Fibroblast of skin of abdomen (primary cell): ENCODE data around the gene GDF10.

ENCODE experiments used
- DNase-seq: peaks from one replicate; pipeline ENCODE4 v3.0.0-alpha.2; 2013

Gene GDF10

GRCh38 chr10:47317251-47317650 lies 17.3 kb downstream of the GDF10 start:
- no peak for DNase-seq

GRCh38 chr10:47318706-47319105 lies 18.7 kb downstream of the GDF10 start:
- no peak for DNase-seq

DNA sequence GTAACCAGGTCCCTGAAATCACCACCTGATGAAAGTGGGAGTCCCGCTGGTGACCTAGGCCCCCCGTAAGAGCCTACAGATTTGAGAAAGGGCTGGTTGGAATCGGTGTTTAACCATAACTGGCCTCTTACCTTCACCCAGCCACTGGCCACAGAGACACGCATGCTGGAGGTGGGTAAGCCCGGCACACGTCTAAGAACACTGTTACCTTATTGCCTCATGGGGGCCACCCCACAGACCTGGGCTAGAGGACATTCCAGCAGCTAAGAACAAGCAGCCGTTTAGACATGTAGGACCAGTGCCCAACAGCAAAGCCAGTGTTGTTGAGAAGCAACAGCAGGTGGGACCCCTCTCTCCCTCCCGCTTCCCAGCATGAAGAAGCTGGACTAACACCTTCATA lies 19.8 kb downstream of the GDF10 start:
- no peak for DNase-seq

DNA sequence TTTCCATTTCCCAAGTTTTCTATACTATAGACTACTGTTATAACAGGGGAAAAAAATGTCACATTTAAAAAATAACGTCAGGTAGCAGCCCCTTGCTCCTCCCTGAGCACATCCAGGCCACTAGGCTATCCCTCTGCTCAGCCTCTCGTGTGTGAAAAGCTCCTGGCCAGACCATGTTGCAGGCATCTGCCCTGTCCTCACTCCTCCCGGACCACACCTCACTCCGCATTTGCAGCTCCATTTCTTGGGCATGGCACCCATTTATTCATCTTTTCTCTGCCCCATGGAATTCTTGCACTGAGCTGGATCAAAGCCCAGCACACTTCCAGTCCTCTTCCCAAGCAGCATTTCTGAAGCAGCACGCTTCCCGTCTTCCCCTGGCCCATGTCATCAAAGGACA lies 20.8 kb downstream of the GDF10 start:
- no peak for DNase-seq

DNA sequence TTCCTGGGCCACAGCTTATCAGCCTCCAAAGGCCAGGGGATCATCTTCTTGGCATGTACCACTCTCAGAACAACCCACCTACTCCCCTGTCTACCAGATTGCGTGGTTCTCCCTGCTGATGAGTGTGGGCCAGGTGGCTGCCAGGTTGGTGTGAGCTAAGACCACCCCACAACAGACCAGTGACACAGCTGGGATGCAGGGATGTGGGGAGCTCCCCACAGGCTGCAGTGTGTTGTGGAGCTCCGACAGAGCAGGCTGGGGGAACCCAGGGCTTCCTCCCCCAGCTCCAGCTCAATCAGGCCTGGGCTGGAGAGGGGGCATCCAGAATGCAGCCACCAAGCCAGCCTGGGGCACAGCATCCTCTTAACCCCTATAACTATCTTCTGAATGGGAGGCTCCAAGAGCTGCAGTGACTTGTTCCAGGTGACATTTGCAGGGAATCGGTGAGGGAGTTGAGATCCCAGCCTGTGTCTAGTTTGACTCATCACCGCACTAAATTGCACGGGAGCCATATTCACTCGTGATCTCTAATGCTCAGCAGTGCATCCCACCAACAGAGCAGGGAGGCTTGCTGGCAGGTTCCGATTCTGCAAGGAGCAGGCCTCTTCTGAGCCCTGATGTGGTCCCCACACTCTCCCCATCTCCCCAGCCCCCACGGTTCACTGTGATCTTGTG lies 21.7 kb downstream of the GDF10 start:
- DNase-seq, result no peak

DNA sequence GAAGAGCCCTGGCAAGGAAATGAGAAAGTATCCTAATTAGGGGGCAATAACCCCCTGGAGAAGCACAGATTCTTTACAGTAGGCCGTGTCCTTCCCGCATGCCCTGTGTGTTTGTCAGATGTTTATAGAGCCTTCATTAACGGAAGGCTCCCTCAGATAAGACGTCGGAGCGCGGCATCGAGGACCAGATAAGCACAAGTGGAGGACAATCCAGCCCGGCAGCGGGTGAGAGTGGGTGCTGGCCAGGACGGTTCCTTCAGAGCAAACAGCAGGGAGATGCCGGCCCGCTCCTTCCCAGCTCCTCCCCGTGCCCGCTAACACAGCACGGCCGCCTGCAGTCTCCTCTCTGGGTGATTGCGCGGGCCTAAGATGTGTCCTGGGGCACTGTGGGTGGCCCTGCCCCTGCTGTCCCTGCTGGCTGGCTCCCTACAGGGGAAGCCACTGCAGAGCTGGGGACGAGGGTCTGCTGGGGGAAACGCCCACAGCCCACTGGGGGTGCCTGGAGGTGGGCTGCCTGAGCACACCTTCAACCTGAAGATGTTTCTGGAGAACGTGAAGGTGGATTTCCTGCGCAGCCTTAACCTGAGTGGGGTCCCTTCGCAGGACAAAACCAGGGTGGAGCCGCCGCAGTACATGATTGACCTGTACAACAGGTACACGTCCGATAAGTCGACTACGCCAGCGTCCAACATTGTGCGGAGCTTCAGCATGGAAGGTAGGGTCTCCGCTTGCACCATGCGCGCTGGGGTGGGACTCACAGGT lies 22.5 kb downstream of the GDF10 start, which contains the start of gene GDF2:
GDF2 (plus strand) TSS at position 155 of the 762 bp plus-strand sequence; CDS start at position 370, 215 bp downstream.
- no peak for DNase-seq

GRCh38 chr10:47323087-47323486 lies 23.1 kb downstream of the GDF10 start:
- DNase-seq, result no peak

GRCh38 chr10:47323636-47324296 lies 23.8 kb downstream of the GDF10 start:
- DNase-seq, result no peak

DNA sequence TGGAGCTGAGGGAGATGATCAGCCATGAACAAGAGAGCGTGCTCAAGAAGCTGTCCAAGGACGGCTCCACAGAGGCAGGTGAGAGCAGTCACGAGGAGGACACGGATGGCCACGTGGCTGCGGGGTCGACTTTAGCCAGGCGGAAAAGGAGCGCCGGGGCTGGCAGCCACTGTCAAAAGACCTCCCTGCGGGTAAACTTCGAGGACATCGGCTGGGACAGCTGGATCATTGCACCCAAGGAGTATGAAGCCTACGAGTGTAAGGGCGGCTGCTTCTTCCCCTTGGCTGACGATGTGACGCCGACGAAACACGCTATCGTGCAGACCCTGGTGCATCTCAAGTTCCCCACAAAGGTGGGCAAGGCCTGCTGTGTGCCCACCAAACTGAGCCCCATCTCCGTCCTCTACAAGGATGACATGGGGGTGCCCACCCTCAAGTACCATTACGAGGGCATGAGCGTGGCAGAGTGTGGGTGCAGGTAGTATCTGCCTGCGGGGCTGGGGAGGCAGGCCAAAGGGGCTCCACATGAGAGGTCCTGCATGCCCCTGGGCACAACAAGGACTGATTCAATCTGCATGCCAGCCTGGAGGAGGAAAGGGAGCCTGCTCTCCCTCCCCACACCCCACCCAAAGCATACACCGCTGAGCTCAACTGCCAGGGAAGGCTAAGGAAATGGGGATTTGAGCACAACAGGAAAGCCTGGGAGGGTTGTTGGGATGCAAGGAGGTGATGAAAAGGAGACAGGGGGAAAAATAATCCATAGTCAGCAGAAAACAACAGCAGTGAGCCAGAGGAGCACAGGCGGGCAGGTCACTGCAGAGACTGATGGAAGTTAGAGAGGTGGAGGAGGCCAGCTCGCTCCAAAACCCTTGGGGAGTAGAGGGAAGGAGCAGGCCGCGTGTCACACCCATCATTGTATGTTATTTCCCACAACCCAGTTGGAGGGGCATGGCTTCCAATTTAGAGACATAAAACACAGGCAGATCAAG lies 25.6 kb downstream of the GDF10 start:
- no peak for DNase-seq

GRCh38 chr10:47326306-47326926 lies 26.4 kb downstream of the GDF10 start:
- no peak for DNase-seq

DNA sequence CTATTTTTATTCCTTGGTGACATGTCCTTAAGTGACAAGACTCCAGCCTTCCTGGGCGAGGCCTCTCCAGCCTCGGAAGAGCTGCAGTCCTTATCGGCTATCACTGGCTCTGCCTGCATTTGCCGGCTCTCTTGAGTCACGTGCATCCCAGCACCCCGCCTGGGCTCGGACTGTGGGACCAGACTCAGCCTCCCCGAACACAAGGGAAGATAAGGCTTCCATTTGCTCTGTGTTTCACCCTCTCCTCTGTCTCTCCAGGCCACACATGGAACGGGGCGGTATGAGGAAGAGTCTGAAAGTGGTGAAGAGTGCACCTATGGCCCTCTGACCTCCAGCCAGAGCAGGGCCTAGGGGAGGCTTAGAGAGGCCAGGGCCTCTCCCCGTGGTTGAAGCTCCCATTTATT lies 26.9 kb downstream of the GDF10 start:
- no peak for DNase-seq

DNA sequence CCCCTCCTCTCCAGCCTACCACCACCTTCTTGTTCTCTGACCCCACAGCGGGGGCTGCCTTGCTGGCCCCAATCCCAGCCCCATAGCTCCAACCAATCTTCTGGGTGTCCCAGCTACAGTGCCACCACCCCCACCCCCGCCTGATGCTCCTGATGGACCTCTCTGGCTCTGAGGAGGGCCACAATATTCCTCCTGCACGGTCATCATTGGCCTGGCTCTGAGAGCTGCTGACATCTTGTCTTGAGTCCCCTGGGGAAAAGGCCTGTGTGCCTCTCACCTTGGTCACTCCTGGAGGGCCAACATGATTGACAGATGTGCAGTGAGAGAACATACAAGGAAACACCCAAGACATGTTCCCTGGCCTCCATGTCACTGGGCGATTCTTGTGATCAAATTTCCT lies 29.9 kb downstream of the GDF10 start:
- no peak for DNase-seq

- DNase-seq, result no peak
Observed at GRCh38 chr10:47330366-47330765, 30.4 kb downstream of the GDF10 start.

DNA sequence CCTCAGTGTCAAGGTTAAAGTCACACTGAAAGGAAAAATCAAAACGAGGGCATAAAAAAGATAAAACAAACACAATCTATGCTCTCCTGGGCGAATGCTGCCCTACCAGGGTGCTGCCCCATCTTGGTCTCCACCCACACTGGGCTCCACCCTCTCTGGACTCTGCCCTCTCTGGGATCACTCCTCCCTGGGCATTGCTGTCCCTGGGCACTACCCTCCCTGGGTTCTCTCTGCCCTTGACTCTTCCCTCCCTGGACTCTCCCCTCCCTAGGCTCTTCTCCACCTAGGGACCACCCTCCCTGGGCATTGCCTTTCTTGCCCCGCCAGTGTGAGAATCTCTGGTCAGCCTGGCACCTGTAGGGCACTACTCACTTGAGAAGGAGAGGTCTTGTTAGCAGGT lies 30.8 kb downstream of the GDF10 start:
- DNase-seq, result no peak

DNA sequence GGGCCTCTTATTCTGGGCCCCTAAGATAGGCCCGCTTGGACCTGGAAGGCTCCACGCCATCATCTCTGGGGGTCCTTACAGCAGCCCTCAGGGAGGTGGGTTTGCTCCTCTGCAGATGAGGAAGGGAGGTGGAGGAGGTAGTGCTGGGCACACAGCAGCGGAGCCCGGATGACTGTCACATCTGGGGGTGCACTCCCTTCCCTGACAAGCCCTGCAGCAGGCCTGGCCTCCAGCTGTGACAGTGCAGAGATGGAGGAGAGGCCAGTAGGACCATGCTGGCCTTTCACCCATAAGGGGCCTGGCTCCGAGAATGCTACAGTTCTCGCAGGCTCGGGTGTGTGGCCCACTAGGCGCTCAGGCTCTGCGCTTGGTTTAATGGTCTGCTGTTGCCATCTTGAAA lies 31.5 kb downstream of the GDF10 start:
- no peak for DNase-seq

GRCh38 chr10:47331954-47332353 lies 32.0 kb downstream of the GDF10 start:
- DNase-seq, result no peak

GRCh38 chr10:47332371-47332770 lies 32.4 kb downstream of the GDF10 start:
- no peak for DNase-seq

- no peak for DNase-seq
Observed at GRCh38 chr10:47332946-47333345, 32.9 kb downstream of the GDF10 start.

DNA sequence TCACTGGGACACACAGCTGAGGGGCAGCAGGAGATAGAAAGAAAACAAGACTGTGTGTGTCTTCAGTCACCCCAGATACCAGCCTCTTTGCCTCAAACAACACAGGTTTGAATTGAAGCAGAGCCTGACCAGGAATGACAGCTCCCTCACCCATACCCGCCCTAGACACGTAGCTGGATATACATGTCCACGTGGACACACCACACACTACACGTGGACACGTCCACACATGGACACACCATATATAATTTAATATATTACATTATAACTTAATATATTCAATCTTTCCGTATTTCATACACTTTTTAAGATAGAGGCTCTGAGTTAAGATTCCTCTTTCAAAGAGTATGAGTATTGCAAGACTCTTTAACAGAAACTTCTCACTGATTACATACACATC lies 33.5 kb downstream of the GDF10 start:
- DNase-seq, result no peak

- DNase-seq, result no peak
Observed at GRCh38 chr10:47334466-47335295, 34.7 kb downstream of the GDF10 start.

GRCh38 chr10:47335906-47336305 lies 35.9 kb downstream of the GDF10 start:
- no peak for DNase-seq
